IMR-90 (cell line): ENCODE results near the gene ZNF316.

Experiments used
- BHLHE40 ChIP-seq: fragments of 150-350 bp; IDR thresholded peaks from 2 replicates; pipeline ENCODE4 v1.6.1; 2016; ENCODE audit warnings: mild to moderate bottlenecking, low read depth, low read length
- CEBPB ChIP-seq: IDR thresholded peaks from 2 replicates; pipeline ENCODE4 v1.6.1; 2012; ENCODE audit warnings: low read depth, low read length, improper control_type of control experiment
- CHD1 ChIP-seq: IDR thresholded peaks from 2 replicates; pipeline ENCODE4 v1.6.1; 2012; ENCODE audit warnings: low read depth, low read length, improper control_type of control experiment
- MAZ ChIP-seq: IDR thresholded peaks from 2 replicates; pipeline ENCODE4 v1.6.1; 2012; ENCODE audit warnings: low read depth, mild to moderate bottlenecking, low read length, improper control_type of control experiment, moderate library complexity, borderline replicate concordance
- MXI1 ChIP-seq: IDR thresholded peaks from 2 replicates; pipeline ENCODE4 v1.6.1; 2012; ENCODE audit warnings: low read depth, mild to moderate bottlenecking, low read length, moderate library complexity, borderline replicate concordance
- POLR2A ChIP-seq: IDR thresholded peaks from 2 replicates; pipeline ENCODE4 v1.6.1; 2012; ENCODE audit warnings: mild to moderate bottlenecking, low read depth, low read length
- RAD21 ChIP-seq: IDR thresholded peaks from 2 replicates; pipeline ENCODE4 v1.6.1; 2012; ENCODE audit warnings: low read length, improper control_type of control experiment
- RFX5 ChIP-seq: IDR thresholded peaks from 2 replicates; pipeline ENCODE4 v1.8.0; 2012; ENCODE audit warnings: low read depth, mild to moderate bottlenecking, low read length, moderate library complexity
- SMC3 ChIP-seq: fragments of 150-350 bp; IDR thresholded peaks from 2 replicates; pipeline ENCODE4 v1.6.1; 2016; ENCODE audit warnings: low read depth, mild to moderate bottlenecking, antibody characterized with exemption, low read length, moderate library complexity
- TF ChIP-seq, protein P1 (sequence below): conservative IDR thresholded peaks from 2 replicates; pipeline ENCODE4 v1.5.1; 2012; ENCODE audit warnings: mild to moderate bottlenecking, low read depth, low read length, improper control_type of control experiment
- TF ChIP-seq, protein P2 (sequence below): fragments of 150-350 bp; IDR thresholded peaks from 2 replicates; pipeline ENCODE4 v1.6.1; 2017; ENCODE audit warnings: mild to moderate bottlenecking, antibody characterized with exemption, low read length, low read depth

GRCh38 chr7:6654113-6654841 is 17.2 kb downstream of the ZNF316 start:
- TF ChIP-seq, protein P1, sequence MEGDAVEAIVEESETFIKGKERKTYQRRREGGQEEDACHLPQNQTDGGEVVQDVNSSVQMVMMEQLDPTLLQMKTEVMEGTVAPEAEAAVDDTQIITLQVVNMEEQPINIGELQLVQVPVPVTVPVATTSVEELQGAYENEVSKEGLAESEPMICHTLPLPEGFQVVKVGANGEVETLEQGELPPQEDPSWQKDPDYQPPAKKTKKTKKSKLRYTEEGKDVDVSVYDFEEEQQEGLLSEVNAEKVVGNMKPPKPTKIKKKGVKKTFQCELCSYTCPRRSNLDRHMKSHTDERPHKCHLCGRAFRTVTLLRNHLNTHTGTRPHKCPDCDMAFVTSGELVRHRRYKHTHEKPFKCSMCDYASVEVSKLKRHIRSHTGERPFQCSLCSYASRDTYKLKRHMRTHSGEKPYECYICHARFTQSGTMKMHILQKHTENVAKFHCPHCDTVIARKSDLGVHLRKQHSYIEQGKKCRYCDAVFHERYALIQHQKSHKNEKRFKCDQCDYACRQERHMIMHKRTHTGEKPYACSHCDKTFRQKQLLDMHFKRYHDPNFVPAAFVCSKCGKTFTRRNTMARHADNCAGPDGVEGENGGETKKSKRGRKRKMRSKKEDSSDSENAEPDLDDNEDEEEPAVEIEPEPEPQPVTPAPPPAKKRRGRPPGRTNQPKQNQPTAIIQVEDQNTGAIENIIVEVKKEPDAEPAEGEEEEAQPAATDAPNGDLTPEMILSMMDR, result no peak
- TF ChIP-seq POLR2A, result no peak
- TF ChIP-seq RAD21, result no peak
- TF ChIP-seq BHLHE40, result no peak
- TF ChIP-seq, protein P2, sequence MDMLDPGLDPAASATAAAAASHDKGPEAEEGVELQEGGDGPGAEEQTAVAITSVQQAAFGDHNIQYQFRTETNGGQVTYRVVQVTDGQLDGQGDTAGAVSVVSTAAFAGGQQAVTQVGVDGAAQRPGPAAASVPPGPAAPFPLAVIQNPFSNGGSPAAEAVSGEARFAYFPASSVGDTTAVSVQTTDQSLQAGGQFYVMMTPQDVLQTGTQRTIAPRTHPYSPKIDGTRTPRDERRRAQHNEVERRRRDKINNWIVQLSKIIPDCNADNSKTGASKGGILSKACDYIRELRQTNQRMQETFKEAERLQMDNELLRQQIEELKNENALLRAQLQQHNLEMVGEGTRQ, result no peak
- TF ChIP-seq SMC3, result no peak
- no peak for TF ChIP-seq CEBPB
- TF ChIP-seq CHD1, result no peak
- no peak for TF ChIP-seq RFX5
- no peak for TF ChIP-seq MXI1
- no peak for TF ChIP-seq MAZ
